ENCODE results near the gene OR8J1. TPM values are rescaled to one million over a fixed set of nuclear protein-coding genes. Genes with fewer than 3 reads are reported as not detected.

OR8J1 gene
- total RNA-seq, 2 experiments from 2014 or later = not detected

Other genes starting within 250 kb of the OR8J1 start
- not detected for gene OR8H3, start 231.9 kb upstream of the OR8J1 start, total RNA-seq
- not detected for gene OR8J3, start 214.1 kb upstream of the OR8J1 start, total RNA-seq
- gene OR8K5, start 194.0 kb upstream of the OR8J1 start, total RNA-seq = not detected
- not detected for gene OR5J2, start 177.7 kb upstream of the OR8J1 start, total RNA-seq
- gene OR5T2, start 120.0 kb upstream of the OR8J1 start, total RNA-seq = not detected
- gene OR5T3, start 102.0 kb upstream of the OR8J1 start, total RNA-seq = not detected
- not detected for gene OR5T1, start 80.1 kb upstream of the OR8J1 start, total RNA-seq
- gene OR8H1, start 62.0 kb upstream of the OR8J1 start, total RNA-seq = not detected
- gene OR8K3, start 39.1 kb upstream of the OR8J1 start, total RNA-seq = not detected
- gene OR8K1, start 8.3 kb upstream of the OR8J1 start, total RNA-seq = not detected
- not detected for gene OR8U1, start 21.3 kb downstream of the OR8J1 start, total RNA-seq
- not detected for gene OR5AL1, start 58.4 kb downstream of the OR8J1 start, total RNA-seq
- not detected for gene OR5M3, start 119.1 kb downstream of the OR8J1 start, total RNA-seq
- gene OR5M8, start 137.1 kb downstream of the OR8J1 start, total RNA-seq = not detected
- gene OR5M11, start 189.0 kb downstream of the OR8J1 start, total RNA-seq = not detected
- gene OR5M10, start 223.4 kb downstream of the OR8J1 start, total RNA-seq = not detected

Measured in activated CD8-positive, alpha-beta memory T cell treated with anti-CD3 and anti-CD28 coated beads, Interleukin-2, amount 10 ng/mL, durations not matched to agents 7 days and 5 days (primary cell).